SK-N-SH treated with all-trans-retinoic acid at 6 μM for 48 hours (cell line): ENCODE measurements around the gene FDX2.

ENCODE experiments used
- ARNTL ChIP-seq: fragments of 450-650 bp; formaldehyde crosslinking; IDR thresholded peaks from 2 replicates; pipeline ENCODE4 v1.5.0; 2020; ENCODE audit warnings: low read depth, mild to moderate bottlenecking, moderate library complexity, borderline replicate concordance
- BACH2 ChIP-seq: fragments of 250-450 bp; sonication (Bioruptor Pico); IDR thresholded peaks from 2 replicates; pipeline ENCODE4 v1.9.0; 2021; ENCODE audit warnings: mild to moderate bottlenecking, borderline replicate concordance
- GLIS3 ChIP-seq: fragments of 250-450 bp; sonication (Bioruptor Pico); IDR thresholded peaks from 2 replicates; pipeline ENCODE4 v1.5.0; 2020; ENCODE audit warnings: mild to moderate bottlenecking, moderate library complexity
- ZFP3 ChIP-seq: fragments of 250-450 bp; sonication (Bioruptor Pico); IDR thresholded peaks from 2 replicates; pipeline ENCODE4 v1.5.0; 2020; ENCODE audit warnings: mild to moderate bottlenecking, moderate library complexity
- ZNF8 ChIP-seq: fragments of 450-650 bp; formaldehyde crosslinking; IDR thresholded peaks from 2 replicates; pipeline ENCODE4 v1.5.0; 2020; ENCODE audit warnings: mild to moderate bottlenecking, moderate library complexity
- TF ChIP-seq, protein P1 (sequence below): fragments of 250-450 bp; sonication (Bioruptor Pico); IDR thresholded peaks from 2 replicates; pipeline ENCODE4 v1.5.1; 2021; ENCODE audit warnings: mild to moderate bottlenecking, moderate library complexity
- TF ChIP-seq, protein P2 (sequence below): fragments of 250-450 bp; sonication (Bioruptor Pico); IDR thresholded peaks from 2 replicates; pipeline ENCODE4 v1.5.1; 2020; ENCODE audit warnings: low read depth, mild to moderate bottlenecking, moderate library complexity

DNA sequence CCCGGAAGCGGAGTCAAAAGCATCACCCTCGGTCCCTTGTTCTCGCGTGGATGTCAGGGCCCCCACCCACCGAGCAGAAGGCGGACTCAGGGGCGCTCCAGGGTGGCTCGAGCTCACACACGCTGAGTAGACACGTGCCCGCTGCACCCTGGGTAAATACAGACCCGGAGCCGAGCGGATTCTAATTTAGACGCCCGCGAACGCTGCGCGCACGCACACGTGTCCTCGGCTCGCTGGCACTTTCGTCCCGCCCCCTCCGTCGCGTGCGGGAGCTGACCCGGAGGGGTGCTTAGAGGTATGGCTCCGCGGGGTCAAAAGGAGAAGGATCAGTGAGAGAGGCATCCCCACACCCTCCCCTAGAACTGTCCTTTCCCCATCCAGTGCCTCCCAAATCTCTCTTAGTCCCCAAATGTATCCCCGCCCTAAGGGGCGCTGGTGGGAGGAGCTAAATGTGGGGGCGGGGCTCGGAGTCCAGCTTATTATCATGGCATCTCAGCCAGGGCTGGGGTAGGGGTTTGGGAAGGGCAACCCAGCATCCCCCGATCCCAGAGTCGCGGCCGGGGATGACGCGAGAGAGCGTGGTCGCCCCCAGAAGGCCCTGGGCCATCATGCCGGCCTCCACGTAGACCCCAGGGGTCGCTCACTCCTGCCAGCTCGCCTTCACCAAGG, 26.5 kb downstream of the FDX2 start:
- no peak for TF ChIP-seq BACH2
- no peak for TF ChIP-seq ARNTL (CRISPR knock-in tag)
- TF ChIP-seq, protein P1, sequence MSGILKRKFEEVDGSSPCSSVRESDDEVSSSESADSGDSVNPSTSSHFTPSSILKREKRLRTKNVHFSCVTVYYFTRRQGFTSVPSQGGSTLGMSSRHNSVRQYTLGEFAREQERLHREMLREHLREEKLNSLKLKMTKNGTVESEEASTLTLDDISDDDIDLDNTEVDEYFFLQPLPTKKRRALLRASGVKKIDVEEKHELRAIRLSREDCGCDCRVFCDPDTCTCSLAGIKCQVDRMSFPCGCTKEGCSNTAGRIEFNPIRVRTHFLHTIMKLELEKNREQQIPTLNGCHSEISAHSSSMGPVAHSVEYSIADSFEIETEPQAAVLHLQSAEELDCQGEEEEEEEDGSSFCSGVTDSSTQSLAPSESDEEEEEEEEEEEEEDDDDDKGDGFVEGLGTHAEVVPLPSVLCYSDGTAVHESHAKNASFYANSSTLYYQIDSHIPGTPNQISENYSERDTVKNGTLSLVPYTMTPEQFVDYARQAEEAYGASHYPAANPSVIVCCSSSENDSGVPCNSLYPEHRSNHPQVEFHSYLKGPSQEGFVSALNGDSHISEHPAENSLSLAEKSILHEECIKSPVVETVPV (CRISPR knock-in tag): no peak
- TF ChIP-seq ZNF8 (CRISPR knock-in tag): no peak
- no peak for TF ChIP-seq GLIS3 (CRISPR knock-in tag)
- TF ChIP-seq, protein P2, sequence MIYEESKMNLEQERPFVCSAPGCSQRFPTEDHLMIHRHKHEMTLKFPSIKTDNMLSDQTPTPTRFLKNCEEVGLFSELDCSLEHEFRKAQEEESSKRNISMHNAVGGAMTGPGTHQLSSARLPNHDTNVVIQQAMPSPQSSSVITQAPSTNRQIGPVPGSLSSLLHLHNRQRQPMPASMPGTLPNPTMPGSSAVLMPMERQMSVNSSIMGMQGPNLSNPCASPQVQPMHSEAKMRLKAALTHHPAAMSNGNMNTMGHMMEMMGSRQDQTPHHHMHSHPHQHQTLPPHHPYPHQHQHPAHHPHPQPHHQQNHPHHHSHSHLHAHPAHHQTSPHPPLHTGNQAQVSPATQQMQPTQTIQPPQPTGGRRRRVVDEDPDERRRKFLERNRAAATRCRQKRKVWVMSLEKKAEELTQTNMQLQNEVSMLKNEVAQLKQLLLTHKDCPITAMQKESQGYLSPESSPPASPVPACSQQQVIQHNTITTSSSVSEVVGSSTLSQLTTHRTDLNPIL (CRISPR knock-in tag): no peak
- no peak for TF ChIP-seq ZFP3 (CRISPR knock-in tag)
